ENCODE results near the gene MIS12. TPM values are rescaled to one million over a fixed set of nuclear protein-coding genes. Genes with fewer than 3 reads are reported as not detected.

Gene MIS12
- total and polyA plus RNA-seq, 4 donors: 4.3 to 18.6 (median 11.1) TPM

DNA sequence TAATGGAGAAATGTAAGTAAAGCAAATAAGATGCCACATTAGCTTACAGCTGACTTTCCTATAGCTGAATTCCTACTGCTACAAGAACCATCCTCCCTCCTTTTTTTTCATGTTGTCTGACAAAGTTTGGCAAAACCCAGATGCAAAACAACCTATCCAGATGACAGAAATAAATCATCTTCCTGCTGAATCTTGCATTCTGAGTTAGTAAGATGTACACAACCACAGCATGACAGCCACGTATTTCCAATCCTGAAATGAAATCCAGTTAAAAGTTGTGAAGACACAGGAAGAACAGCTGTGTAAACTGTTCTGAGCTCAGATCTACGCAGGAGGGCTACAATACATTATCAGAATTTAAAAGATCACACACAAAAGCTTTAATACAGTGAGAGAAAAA, 12.5 kb upstream of the MIS12 start:
- 96% methylated on average over 2 of the region's 2 CpGs for WGBS
- Histone ChIP-seq H3K9ac (ENCODE audit: low read depth in 1 of 2, low read length in 2 of 2) (no peak overlapping the region), H3K27me3 (ENCODE audit: control insufficient read depth in 4 of 4, insufficient read depth in 4 of 4, low read length in 3 of 4) (no peaks in the 10 kb centered on the region), H3K9me3 (ENCODE audit: control insufficient read depth in 4 of 4, low read length in 3 of 4) (no peaks in the 10 kb centered on the region), H3K27ac (ENCODE audit: low read depth in 1 of 2, low read length in 2 of 2) (no peak overlapping the region), H3K36me3 (ENCODE audit: control insufficient read depth in 4 of 4, insufficient read depth in 3 of 4, low read depth in 1 of 4, low read length in 3 of 4) (peaks cover 11 to 55% (median 44%) of the 10 kb centered on the region in 4 donors), H3K4me3 (ENCODE audit: low read depth in 1 of 3, low read length in 3 of 3) (no peak overlapping the region), H3K4me1 (ENCODE audit: control insufficient read depth in 4 of 4, insufficient read depth in 4 of 4, low read length in 3 of 4) (no peaks in the 10 kb centered on the region)
- TF ChIP-seq HNF4A (conservative IDR thresholded peaks at IDR 0.05) (no peak), JUND (IDR thresholded peaks at IDR 0.05) (no peak), EGR1 (IDR thresholded peaks at IDR 0.05; ENCODE audit: low read depth in 2 of 2) (no peak), NR2F2 (IDR thresholded peaks at IDR 0.05) (no peak), FOXA1 (IDR thresholded peaks at IDR 0.05) (no peak), SP1 (IDR thresholded peaks at IDR 0.05) (no peak), RXRA (IDR thresholded peaks at IDR 0.05) (no peak)
- TF ChIP-seq, protein P1, sequence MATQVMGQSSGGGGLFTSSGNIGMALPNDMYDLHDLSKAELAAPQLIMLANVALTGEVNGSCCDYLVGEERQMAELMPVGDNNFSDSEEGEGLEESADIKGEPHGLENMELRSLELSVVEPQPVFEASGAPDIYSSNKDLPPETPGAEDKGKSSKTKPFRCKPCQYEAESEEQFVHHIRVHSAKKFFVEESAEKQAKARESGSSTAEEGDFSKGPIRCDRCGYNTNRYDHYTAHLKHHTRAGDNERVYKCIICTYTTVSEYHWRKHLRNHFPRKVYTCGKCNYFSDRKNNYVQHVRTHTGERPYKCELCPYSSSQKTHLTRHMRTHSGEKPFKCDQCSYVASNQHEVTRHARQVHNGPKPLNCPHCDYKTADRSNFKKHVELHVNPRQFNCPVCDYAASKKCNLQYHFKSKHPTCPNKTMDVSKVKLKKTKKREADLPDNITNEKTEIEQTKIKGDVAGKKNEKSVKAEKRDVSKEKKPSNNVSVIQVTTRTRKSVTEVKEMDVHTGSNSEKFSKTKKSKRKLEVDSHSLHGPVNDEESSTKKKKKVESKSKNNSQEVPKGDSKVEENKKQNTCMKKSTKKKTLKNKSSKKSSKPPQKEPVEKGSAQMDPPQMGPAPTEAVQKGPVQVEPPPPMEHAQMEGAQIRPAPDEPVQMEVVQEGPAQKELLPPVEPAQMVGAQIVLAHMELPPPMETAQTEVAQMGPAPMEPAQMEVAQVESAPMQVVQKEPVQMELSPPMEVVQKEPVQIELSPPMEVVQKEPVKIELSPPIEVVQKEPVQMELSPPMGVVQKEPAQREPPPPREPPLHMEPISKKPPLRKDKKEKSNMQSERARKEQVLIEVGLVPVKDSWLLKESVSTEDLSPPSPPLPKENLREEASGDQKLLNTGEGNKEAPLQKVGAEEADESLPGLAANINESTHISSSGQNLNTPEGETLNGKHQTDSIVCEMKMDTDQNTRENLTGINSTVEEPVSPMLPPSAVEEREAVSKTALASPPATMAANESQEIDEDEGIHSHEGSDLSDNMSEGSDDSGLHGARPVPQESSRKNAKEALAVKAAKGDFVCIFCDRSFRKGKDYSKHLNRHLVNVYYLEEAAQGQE (IDR thresholded peaks at IDR 0.05): no peak
- TF ChIP-seq, protein P2, sequence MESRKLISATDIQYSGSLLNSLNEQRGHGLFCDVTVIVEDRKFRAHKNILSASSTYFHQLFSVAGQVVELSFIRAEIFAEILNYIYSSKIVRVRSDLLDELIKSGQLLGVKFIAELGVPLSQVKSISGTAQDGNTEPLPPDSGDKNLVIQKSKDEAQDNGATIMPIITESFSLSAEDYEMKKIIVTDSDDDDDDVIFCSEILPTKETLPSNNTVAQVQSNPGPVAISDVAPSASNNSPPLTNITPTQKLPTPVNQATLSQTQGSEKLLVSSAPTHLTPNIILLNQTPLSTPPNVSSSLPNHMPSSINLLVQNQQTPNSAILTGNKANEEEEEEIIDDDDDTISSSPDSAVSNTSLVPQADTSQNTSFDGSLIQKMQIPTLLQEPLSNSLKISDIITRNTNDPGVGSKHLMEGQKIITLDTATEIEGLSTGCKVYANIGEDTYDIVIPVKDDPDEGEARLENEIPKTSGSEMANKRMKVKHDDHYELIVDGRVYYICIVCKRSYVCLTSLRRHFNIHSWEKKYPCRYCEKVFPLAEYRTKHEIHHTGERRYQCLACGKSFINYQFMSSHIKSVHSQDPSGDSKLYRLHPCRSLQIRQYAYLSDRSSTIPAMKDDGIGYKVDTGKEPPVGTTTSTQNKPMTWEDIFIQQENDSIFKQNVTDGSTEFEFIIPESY (IDR thresholded peaks at IDR 0.05): no peak
- no peak for DNase-seq (ENCODE audit: low spot score)

DNA sequence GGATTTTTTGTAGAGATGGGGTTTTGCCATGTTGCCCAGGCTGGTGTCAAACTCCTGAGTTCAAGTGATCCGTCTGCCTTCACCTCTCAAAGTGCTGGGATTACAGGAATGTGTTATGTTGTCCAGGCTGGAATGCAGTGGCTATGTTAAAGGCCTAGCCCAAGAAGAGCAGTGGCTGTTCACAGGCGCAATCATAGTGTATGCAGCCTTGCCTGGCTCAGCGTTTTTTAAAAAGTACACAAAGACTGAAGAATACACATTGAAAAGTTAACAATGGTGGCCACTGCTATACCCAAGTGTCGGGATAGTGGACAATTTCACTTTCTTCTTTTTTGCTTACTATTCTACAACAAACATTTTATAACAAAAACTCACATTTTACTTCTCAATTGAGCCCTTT, 7.4 kb upstream of the MIS12 start:
- no peak for DNase-seq (ENCODE audit: low spot score)
- H3K4me1 ChIP-seq (ENCODE audit: control insufficient read depth in 4 of 4, insufficient read depth in 4 of 4, low read length in 3 of 4): peaks cover 0 to 8% (median 0%) of the 10 kb centered on the region in 4 donors
- H3K9me3 ChIP-seq (ENCODE audit: control insufficient read depth in 4 of 4, low read length in 3 of 4): no peaks in the 10 kb centered on the region
- H3K27ac ChIP-seq (ENCODE audit: low read depth in 1 of 2, low read length in 2 of 2): no peak overlapping the region
- no peak overlapping the region for H3K4me3 ChIP-seq (ENCODE audit: low read depth in 1 of 3, low read length in 3 of 3)
- peaks cover 20 to 75% (median 67%) of the 10 kb centered on the region in 4 donors for H3K36me3 ChIP-seq (ENCODE audit: control insufficient read depth in 4 of 4, insufficient read depth in 3 of 4, low read depth in 1 of 4, low read length in 3 of 4)
- WGBS: 93% methylated on average over 4 of the region's 4 CpGs
- H3K9ac ChIP-seq (ENCODE audit: low read depth in 1 of 2, low read length in 2 of 2): no peak overlapping the region
- TF ChIP-seq HNF4G (IDR thresholded peaks at IDR 0.05): no peak
- TF ChIP-seq RXRA (IDR thresholded peaks at IDR 0.05): no peak
- TF ChIP-seq, protein P3, sequence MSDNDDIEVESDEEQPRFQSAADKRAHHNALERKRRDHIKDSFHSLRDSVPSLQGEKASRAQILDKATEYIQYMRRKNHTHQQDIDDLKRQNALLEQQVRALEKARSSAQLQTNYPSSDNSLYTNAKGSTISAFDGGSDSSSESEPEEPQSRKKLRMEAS (IDR thresholded peaks at IDR 0.05): no peak
- no peaks in the 10 kb centered on the region for H3K27me3 ChIP-seq (ENCODE audit: control insufficient read depth in 4 of 4, insufficient read depth in 4 of 4, low read length in 3 of 4)

DNA sequence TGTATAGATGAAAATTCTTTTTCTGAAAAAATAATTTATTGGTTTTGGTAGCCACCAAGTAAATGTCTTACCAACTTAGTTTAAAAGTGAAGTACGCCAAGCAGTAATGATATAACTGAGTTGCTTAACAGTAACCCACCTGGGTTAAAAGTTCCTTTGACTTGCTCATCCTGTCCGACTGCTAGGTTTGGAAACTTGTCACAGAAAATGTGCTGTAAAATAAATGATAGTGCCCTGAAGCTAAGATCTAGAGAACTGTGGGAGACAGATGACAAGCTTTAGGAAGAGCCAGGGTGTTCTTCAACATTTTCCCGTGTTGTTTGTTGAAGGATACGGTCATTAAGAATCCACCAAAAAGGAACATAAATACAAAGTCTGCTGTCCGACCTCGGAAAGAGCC, 5.4 kb upstream of the MIS12 start:
- H3K9me3 ChIP-seq (ENCODE audit: control insufficient read depth in 4 of 4, low read length in 3 of 4): no peaks in the 10 kb centered on the region
- no peak for DNase-seq (ENCODE audit: low spot score)
- WGBS: 92% methylated on average over 6 of the region's 6 CpGs
- peaks cover 0 to 22% (median 12%) of the 10 kb centered on the region in 4 donors for H3K4me1 ChIP-seq (ENCODE audit: control insufficient read depth in 4 of 4, insufficient read depth in 4 of 4, low read length in 3 of 4)
- H3K27ac ChIP-seq (ENCODE audit: low read depth in 1 of 2, low read length in 2 of 2): no peak overlapping the region
- H3K36me3 ChIP-seq (ENCODE audit: control insufficient read depth in 4 of 4, insufficient read depth in 3 of 4, low read depth in 1 of 4, low read length in 3 of 4): peaks cover 17 to 63% (median 56%) of the 10 kb centered on the region in 4 donors
- H3K27me3 ChIP-seq (ENCODE audit: control insufficient read depth in 4 of 4, insufficient read depth in 4 of 4, low read length in 3 of 4): no peaks in the 10 kb centered on the region
- no peak overlapping the region for H3K4me3 ChIP-seq (ENCODE audit: low read depth in 1 of 3, low read length in 3 of 3)
- H3K9ac ChIP-seq (ENCODE audit: low read depth in 1 of 2, low read length in 2 of 2): no peak overlapping the region
- TF ChIP-seq HNF4A (conservative IDR thresholded peaks at IDR 0.05): no peak
- TF ChIP-seq, protein P4, sequence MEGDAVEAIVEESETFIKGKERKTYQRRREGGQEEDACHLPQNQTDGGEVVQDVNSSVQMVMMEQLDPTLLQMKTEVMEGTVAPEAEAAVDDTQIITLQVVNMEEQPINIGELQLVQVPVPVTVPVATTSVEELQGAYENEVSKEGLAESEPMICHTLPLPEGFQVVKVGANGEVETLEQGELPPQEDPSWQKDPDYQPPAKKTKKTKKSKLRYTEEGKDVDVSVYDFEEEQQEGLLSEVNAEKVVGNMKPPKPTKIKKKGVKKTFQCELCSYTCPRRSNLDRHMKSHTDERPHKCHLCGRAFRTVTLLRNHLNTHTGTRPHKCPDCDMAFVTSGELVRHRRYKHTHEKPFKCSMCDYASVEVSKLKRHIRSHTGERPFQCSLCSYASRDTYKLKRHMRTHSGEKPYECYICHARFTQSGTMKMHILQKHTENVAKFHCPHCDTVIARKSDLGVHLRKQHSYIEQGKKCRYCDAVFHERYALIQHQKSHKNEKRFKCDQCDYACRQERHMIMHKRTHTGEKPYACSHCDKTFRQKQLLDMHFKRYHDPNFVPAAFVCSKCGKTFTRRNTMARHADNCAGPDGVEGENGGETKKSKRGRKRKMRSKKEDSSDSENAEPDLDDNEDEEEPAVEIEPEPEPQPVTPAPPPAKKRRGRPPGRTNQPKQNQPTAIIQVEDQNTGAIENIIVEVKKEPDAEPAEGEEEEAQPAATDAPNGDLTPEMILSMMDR (IDR thresholded peaks at IDR 0.05; ENCODE audit: low read depth, low read length, missing input control): no peak
- no peak for TF ChIP-seq RAD21 (IDR thresholded peaks at IDR 0.05)
- TF ChIP-seq, protein P1 (IDR thresholded peaks at IDR 0.05): no peak
- no peak for TF ChIP-seq EGR1 (IDR thresholded peaks at IDR 0.05; ENCODE audit: low read depth in 2 of 2)
- TF ChIP-seq TAF1 (conservative IDR thresholded peaks at IDR 0.05): no peak
- TF ChIP-seq FOXA2 (IDR thresholded peaks at IDR 0.05): no peak
- no peak for TF ChIP-seq NR2F2 (IDR thresholded peaks at IDR 0.05)
- no peak for TF ChIP-seq JUND (IDR thresholded peaks at IDR 0.05)
- TF ChIP-seq HNF4G (IDR thresholded peaks at IDR 0.05): no peak
- TF ChIP-seq, protein P3 (IDR thresholded peaks at IDR 0.05): no peak
- TF ChIP-seq FOXA1 (IDR thresholded peaks at IDR 0.05): no peak
- TF ChIP-seq GABPA (IDR thresholded peaks at IDR 0.05 in 1 of 2, conservative IDR thresholded peaks at IDR 0.05 in 1 of 2): no peak

Data from liver (tissue), 9 donors.